KMS-11 (cell line): ENCODE results near the gene CAMTA1.

Experiments
- H2AFZ ChIP-seq: fragments of 200-600 bp; sonication (generic); 2 replicates; pipeline ENCODE4 v1.6.1; 2016; ENCODE audit warnings: antibody characterized with exemption, mixed run types, low read depth
- H3K27ac ChIP-seq: fragments of 200-600 bp; sonication (generic); 2 replicates; pipeline ENCODE4 v1.6.1; 2016; ENCODE audit warnings: mild to moderate bottlenecking, mixed run types
- H3K27me3 ChIP-seq: fragments of 200-600 bp; sonication (generic); 2 replicates; pipeline ENCODE4 v1.6.1; 2017; ENCODE audit warnings: mild to moderate bottlenecking, low read depth, mixed run types, moderate library complexity; ENCODE audit not compliant: insufficient read depth
- H3K36me3 ChIP-seq: fragments of 200-600 bp; sonication (generic); 2 replicates; pipeline ENCODE4 v1.6.1; 2017; ENCODE audit warnings: mild to moderate bottlenecking, mixed run types; ENCODE audit not compliant: insufficient read depth
- H3K4me1 ChIP-seq: fragments of 200-600 bp; sonication (generic); 2 replicates; pipeline ENCODE4 v1.6.1; 2016; ENCODE audit warnings: mild to moderate bottlenecking, low read depth, mixed run types; ENCODE audit not compliant: poor library complexity, severe bottlenecking
- H3K4me2 ChIP-seq: fragments of 200-600 bp; sonication (generic); 2 replicates; pipeline ENCODE4 v1.7.0; 2016; ENCODE audit warnings: mild to moderate bottlenecking, mixed run types
- H3K4me3 ChIP-seq: fragments of 200-600 bp; sonication (generic); IDR thresholded peaks from 2 replicates; pipeline ENCODE4 v1.6.1; 2017; ENCODE audit warnings: low read depth, low read length, mixed read lengths; ENCODE audit not compliant: insufficient read depth
- H3K79me2 ChIP-seq: fragments of 200-600 bp; sonication (generic); 2 replicates; pipeline ENCODE4 v1.6.1; 2016; ENCODE audit warnings: low read depth, mixed run types; ENCODE audit not compliant: insufficient read depth
- H3K9ac ChIP-seq: fragments of 200-600 bp; sonication (generic); 2 replicates; pipeline ENCODE4 v1.6.1; 2016; ENCODE audit warnings: mild to moderate bottlenecking, mixed run types
- H4K20me1 ChIP-seq: fragments of 200-600 bp; sonication (generic); 2 replicates; pipeline ENCODE4 v1.6.1; 2016; ENCODE audit warnings: mild to moderate bottlenecking, mixed run types; ENCODE audit not compliant: insufficient read depth
- TF ChIP-seq, protein P1 (sequence below): fragments of 200-600 bp; sonication (generic); conservative IDR thresholded peaks from 2 replicates; pipeline ENCODE4 v1.6.1; 2017; ENCODE audit warnings: low read depth, mild to moderate bottlenecking, antibody characterized with exemption, low read length, moderate library complexity, mixed read lengths

Gene CAMTA1

DNA sequence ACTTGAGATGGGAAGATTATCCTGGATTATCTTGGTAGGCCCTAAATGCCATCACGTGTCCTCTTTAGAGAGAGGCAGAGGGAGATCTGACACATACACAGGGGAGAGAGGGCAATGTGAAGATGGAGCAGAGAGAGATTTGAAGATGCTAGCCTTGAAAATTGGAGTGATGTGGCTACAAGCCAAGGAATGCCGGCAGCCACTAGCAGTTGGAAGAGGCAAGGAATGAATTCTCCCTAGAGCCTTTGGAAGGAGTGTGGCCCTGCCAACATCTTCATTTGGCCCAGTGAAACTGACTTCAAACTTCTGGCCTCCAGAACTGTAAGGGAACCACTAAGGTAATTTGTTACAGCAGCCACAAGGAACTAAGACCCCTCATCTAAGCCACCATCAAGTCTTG is 8.9 kb upstream of the CAMTA1 start:
- no peak overlapping the region for H3K4me3 ChIP-seq

DNA sequence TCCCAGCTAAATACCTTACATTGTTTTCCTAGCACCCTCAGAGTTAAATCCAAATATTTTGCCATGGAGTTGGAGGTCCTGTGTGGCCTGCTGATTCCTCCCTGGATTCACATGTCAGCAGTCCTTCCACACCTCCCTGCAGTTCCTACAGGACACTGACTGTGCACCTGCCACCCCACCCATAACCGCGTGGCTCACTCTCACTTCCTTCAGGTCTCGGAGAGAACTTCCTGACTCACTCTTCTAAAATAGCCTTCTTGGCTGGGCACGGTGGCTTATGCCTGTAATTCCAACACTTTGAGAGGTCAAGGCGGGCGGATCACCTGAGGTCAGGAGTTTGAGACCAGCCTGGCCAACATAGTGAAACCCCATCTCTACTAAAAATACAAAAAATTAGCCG is 8.4 kb upstream of the CAMTA1 start:
- H3K4me1 ChIP-seq, result peaks cover 10% of the 10 kb centered on the region
- no peaks in the 10 kb centered on the region for H3K36me3 ChIP-seq
- H2AFZ ChIP-seq, result no peak overlapping the region
- H3K79me2 ChIP-seq, result no peaks in the 10 kb centered on the region
- H3K9ac ChIP-seq, result no peak overlapping the region
- TF ChIP-seq, protein P1, sequence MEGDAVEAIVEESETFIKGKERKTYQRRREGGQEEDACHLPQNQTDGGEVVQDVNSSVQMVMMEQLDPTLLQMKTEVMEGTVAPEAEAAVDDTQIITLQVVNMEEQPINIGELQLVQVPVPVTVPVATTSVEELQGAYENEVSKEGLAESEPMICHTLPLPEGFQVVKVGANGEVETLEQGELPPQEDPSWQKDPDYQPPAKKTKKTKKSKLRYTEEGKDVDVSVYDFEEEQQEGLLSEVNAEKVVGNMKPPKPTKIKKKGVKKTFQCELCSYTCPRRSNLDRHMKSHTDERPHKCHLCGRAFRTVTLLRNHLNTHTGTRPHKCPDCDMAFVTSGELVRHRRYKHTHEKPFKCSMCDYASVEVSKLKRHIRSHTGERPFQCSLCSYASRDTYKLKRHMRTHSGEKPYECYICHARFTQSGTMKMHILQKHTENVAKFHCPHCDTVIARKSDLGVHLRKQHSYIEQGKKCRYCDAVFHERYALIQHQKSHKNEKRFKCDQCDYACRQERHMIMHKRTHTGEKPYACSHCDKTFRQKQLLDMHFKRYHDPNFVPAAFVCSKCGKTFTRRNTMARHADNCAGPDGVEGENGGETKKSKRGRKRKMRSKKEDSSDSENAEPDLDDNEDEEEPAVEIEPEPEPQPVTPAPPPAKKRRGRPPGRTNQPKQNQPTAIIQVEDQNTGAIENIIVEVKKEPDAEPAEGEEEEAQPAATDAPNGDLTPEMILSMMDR, result no peak
- no peaks in the 10 kb centered on the region for H3K27me3 ChIP-seq
- no peak overlapping the region for H3K27ac ChIP-seq
- no peak overlapping the region for H3K4me3 ChIP-seq
- H4K20me1 ChIP-seq, result no peaks in the 10 kb centered on the region
- no peak overlapping the region for H3K4me2 ChIP-seq

More for the DNA sequence above, 8.9 kb upstream of the CAMTA1 start:
- H3K4me2 ChIP-seq, result no peak overlapping the region
- no peaks in the 10 kb centered on the region for H3K27me3 ChIP-seq
- no peaks in the 10 kb centered on the region for H4K20me1 ChIP-seq
- TF ChIP-seq, protein P1, result no peak
- no peak overlapping the region for H3K9ac ChIP-seq
- peaks cover 10% of the 10 kb centered on the region for H3K4me1 ChIP-seq
- no peak overlapping the region for H3K27ac ChIP-seq
- H3K36me3 ChIP-seq, result no peaks in the 10 kb centered on the region
- H3K79me2 ChIP-seq, result no peaks in the 10 kb centered on the region
- no peak overlapping the region for H2AFZ ChIP-seq

DNA sequence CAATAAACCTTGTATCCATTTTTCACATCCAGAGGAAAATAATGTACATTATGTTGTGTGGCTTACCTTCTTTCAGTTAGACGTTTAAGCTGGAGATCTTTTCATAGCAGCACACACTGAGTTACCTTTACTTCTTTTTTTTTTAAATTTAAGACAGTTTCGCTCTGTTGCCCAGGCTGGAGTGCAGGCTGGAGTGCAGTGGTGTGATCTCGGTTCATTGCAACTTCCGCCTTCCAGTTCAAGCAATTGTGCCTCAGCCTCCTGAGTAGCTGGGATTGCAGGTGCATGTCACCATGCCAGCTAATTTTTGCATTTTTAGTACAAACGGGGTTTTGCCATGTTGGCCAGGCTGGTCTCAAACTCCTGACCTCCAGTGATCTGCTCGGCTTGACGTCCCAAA is 7.4 kb upstream of the CAMTA1 start:
- Histone ChIP-seq H3K4me1 (peaks cover 10% of the 10 kb centered on the region), H3K27ac (no peak overlapping the region), H3K27me3 (no peaks in the 10 kb centered on the region), H3K79me2 (no peaks in the 10 kb centered on the region), H3K4me3 (no peak overlapping the region), H2AFZ (no peak overlapping the region), H3K36me3 (no peaks in the 10 kb centered on the region), H3K4me2 (no peak overlapping the region), H3K9ac (no peak overlapping the region), H4K20me1 (no peaks in the 10 kb centered on the region)
- TF ChIP-seq, protein P1, result no peak

DNA sequence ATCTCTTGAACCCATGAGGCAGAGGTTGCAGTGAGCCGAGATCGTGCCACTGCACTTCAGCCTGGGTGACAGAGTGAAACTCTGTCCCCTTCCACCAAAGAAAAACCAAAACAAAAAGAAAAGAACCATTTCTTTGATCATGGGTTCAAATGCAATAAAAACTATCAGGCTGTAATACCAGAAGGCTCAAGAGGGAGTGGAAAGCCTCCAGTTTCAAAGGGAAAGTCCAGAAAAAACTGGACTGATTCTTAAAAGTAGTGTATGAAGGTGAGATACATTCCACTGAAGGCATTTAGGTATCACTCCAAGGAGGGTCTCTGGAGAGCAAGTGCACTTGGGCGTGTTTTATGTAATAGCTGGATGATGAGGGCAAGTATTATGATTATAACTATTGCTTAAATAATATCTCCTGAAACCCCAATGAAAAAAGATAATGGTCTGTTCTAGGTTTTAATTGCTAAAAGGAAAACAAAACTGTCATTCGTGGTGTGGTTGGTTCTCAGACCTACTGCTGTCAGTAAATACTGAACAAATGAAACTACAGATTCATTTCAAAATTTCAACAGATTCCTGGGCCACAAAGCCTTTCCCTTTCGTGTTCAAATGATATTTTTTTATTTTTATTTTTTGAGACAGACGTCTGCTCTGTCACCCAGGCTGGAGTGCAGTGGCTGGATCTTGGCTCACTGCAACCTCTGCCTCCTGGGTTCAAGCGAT is 6.0 kb upstream of the CAMTA1 start:
- H3K4me1 ChIP-seq, result peaks cover 17% of the 10 kb centered on the region
- no peaks in the 10 kb centered on the region for H3K27me3 ChIP-seq
- no peaks in the 10 kb centered on the region for H4K20me1 ChIP-seq
- H3K79me2 ChIP-seq, result no peaks in the 10 kb centered on the region
- no peak overlapping the region for H3K4me2 ChIP-seq
- no peak overlapping the region for H3K9ac ChIP-seq
- H3K27ac ChIP-seq, result no peak overlapping the region
- H3K36me3 ChIP-seq, result no peaks in the 10 kb centered on the region
- TF ChIP-seq, protein P1, result no peak
- no peak overlapping the region for H2AFZ ChIP-seq
- no peak overlapping the region for H3K4me3 ChIP-seq
